SIG-M5 (cell line): ENCODE measurements around the gene DST.
"Not testable (repeated sequence)": the region's sequence is repeated elsewhere in the genome, so short reads cannot be mapped to it uniquely, and the experiment has no call there.

Source experiments
- DNase-seq: peaks from one replicate; lab custom pipeline; 2025; lab: John Stamatoyannopoulos, UW

Gene DST

DNA sequence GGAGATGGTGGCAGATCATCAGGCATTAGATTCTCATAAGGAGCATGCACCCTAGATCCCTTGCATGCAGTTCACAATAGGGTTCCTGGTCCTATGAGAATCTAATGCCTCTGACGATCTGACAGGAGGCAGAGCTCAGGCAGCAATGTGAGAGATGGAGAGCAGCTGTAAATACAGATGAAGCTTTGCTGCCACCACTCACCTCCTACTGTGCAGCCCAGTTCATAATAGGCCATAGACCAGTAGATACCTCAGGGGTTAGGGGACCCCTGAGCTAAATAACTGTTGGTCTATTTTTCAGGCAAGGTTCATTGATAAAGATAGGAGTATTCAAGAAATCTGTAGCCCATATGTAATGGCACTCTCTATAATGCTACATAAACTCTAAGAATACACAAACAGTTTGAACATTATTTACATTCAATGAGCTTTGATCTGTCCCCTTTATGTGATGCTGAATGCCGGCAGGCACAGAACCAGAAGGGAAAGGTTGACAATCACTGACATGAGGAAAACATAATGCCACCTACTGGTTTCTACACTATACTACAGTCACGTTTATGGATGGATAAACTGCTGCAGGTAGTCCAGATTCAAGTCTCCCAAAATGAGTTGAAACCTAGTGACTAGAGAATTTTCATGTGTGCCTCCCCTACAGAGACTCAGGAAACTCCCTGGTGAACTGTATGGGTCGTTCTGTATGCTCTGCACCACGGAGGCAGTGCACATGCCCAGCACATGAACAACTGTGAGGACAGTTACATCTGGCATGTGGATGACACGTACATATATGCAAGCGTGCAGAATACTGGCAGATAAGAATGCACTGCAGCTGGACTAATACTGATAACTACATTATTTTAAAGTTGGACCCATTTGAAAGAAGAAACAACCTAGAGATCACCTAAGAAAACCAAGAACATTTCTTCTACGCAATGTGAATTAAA, 72.0 kb downstream of the DST start:
- DNase-seq = no peak

DNA sequence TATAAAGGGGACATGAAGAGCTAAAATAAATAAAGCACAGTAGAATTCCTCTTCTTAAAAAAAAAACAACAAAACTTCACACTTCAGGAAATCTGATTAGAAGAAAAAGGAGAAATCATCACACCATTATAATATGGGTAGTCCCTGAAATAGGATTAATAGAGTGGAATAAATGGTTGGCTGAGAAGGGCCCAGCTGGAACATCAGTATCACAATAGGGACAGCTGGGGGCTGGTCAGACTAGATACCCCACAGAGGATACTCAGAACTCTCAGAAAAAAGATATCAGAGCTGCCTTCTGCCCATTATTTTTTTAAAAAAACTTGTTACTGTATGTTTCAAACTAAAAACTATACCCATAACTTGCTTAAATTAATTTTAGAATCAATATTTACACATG, 75.2 kb downstream of the DST start:
- DNase-seq = no peak

DNA sequence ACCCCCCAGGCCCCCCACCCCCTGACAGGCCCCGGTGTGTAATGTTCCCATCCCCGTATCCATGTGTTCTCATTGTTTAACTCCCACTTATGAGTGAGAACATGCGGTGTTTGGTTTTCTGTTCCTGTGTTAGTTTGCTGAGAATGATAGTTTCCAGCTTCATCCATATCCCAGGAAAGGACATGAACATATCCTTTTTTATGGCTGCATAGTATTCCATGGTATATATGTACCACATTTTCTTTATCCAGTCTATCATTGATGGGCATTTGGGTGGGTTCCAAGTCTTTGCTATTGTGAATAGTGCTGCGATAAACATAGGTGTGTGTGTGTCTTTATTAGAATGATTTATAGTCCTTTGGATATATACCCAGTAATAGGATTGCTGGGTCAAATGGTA, 80.0 kb downstream of the DST start:
- DNase-seq = not testable (repeated sequence)

- no peak for DNase-seq
Observed at GRCh38 chr6:56556751-56557540, 85.7 kb downstream of the DST start.

- DNase-seq = no peak
Observed at GRCh38 chr6:56555438-56555872, 87.2 kb downstream of the DST start.

DNA sequence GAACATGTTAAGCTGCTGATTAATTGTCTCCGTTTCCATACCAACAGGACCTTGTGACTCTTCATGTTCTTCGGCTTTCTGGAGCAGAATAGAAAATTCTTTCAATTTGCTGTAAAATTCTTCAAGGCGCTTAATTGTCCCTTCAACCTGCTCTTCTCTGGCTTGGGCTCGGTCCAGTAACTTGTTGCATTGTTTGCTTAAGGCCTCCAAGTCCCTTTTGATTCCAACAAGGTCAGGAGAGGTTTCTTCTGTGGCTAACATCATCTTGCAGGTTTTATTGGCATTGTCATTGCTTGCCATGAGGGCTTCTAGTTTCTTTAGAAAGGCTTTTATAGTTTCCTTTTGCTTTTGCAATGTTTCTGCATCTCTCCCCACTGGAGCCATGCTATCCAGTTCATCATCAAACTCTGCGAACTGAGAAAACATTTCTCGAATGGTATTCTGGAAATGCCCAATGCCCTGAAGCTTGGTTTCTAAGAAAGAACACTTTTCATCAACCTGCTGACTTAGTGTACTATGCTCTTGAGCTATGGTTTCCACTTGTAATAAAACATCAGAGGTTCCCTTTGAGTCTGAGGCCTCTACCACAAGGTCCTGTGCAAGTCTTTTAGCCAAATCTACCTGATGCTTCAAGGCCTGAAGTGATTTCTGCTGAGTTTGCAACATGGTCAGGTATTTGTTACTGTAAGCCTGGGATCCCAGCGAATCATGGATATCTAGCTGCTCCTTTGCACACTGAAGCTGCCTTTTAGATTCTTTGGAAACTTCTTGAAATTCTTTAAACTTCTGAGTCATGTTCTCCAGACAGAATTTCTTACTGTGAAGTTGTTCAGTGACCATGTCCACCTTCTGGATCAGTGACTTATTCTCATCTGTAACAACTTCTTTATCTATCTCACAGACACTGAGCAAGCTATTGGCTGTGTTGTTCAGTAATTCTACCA, 90.2 kb downstream of the DST start:
- no peak for DNase-seq

DNA sequence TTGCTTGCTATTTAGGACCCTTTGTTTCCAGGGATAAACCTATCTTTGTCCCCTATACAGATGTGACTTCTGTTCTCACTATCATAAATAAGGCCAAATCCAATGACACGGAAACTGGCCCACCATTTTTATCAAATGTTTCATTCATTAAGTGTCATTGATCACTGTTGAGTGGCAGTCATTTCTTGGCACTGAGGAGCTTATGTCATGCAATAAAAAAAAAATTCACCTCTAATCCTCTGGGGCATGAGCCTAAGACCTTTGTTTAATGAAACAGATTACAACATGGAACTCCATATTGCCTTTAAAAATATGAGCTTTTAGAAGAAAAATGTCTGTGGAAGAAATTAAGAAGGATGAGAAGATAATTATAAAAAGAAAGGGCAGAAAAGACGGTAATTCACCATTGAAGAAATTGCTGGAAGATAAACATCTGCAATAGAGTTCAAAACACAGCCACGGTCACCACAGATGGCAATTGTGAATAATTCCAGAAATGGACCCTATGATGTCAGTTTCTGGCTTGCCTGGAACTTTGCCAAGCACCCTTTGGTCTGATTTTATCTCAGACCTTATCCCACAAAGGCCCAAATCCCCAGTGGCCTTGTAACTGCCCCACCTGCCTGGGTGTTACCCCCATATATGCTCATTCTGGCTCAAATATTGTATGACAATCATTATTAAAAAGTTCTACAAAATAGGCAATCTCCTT, 91.1 kb downstream of the DST start:
- DNase-seq = no peak

GRCh38 chr6:56550301-56550700, 92.4 kb downstream of the DST start:
- no peak for DNase-seq

GRCh38 chr6:56549014-56549413, 93.7 kb downstream of the DST start:
- no peak for DNase-seq

DNA sequence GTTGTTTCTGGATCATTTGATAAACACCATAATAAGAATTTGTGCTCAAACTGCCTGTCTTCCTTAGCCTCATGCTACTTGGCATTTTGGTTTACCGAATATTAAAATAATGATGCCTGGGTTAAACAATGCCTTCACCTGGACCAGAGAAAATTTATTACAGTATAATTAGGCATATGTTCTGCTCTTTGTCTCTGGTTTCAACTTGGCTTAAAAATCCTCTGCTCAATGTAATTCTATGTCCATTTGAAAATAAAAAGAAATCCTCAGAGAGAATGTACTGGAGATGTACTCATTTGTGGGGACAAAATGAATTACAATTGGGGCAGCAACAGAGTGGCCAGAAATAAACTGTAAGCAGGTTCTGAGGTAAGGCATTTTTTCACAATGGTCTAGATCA, 95.0 kb downstream of the DST start:
- DNase-seq = no peak

DNA sequence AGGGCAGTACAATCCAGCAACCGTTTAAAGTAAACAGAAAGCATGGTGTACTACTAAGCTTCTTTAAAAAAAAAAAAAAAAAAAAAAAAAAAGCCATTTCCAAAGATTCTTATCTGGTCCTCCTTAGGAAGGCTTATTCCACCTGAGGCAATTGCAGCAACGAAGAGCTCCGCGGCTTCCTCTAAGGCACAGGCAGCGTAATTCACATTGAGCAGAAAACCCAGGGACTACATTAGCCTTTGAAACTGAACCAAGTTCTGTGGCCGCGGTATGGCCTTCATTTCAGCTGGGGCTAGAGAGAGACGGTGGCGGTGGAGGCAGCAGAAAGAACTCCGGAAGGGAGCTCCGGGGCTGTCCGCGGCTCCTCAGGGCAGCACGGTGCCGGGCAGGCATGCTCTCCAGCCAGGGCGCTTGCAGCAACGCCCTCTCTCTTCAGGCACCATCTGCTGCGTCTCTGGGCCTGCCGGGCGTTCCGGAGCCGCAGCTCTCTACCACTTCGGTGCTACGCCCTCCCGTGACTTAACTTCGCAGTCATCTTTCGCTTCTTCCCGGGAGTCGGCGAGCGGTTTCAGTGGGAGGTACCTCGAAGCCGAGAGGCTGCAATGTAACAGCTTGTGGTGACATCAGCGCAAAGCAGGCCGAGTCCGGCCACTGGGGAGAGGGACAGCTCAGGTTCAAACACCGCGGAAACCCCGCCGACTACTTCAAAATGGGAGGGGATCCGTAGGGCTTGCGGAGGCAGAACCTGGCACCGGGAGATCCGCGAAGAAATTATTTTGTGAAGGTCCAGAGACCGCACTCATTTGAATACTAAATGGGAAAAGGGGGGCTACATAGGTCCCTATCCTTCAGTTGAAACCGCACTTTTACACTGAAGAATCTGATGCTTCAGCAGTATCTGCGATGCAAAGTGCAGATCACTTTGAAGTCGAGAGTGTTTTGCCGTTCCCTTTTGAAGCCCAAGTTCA, 100.0 kb downstream of the DST start:
- peak; percentile 54 for DNase-seq

GRCh38 chr6:56541741-56542360, 100.8 kb downstream of the DST start:
- DNase-seq = no peak

DNA sequence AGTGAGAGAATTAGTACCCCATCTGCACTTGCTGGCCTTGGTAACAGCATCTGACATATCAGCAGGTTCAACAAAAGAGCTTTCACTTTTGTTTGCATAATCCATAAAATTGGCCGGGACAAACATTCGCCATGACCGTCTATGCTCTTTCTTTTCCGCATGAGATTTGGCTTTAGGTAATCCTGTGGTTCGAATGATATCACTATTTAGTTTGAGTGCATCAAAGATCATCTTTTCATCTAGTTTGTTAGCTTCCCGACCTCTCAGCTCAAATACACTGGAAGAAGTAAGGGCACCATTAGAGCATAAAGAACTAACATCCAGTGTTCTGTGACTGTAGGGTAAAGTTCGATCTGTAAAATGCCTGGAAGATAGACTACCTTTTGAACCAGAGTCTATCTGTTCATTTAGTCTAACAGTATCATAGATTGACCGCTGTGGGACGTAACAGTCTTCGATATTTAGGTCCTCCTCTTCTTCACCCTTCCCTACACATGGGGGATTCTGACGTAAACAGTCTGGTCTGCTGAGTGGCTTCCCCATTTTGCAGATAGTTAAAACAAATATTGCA, 101.6 kb downstream of the DST start:
- DNase-seq = no peak

- DNase-seq = no peak
Observed at GRCh38 chr6:56540232-56541029, 102.3 kb downstream of the DST start.

- no peak for DNase-seq
Observed at GRCh38 chr6:56539527-56540105, 103.1 kb downstream of the DST start.

DNA sequence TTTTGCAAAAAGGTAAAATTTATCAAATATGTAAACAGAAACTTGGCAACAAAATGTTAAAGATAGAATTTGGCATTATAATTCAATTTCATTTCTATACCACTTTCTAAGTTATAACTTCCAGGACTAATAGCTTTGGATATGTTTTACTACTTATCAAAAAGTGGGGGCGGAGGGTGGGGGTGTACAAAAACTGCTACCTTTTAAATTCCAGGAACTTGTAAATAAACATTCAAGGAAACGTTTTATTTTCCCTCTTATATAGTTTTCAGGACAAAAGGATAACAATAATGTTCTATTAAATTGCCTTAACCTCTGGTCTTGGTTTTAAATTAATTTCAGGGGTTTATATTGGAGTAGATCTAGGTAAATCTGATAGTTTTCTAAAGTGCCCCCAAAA, 103.8 kb downstream of the DST start:
- DNase-seq = no peak

DNA sequence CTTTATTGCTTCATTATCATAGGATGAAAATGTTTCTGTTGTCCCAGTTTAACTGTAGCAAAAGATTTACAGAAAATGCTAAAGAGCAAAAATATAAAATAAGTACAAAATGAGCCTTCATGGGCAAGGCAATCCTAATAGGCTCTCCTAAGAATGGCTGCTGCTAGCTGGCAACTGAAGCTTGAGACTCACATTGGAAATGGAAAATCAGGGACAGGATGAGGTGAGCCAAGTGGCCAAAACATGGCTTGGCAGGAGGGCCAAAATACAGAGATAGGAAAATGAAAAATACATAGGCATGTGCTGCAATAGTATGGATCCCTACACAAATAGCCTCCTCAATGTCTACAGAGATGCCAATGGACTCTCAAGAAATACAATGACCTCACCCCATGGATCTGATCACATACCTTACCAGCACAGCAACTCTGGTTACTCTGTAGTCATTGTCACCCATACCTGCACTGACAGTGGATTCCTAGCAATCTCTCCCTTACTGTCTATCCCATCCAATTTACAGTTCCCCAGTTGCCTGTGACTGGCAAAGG, 105.4 kb downstream of the DST start:
- no peak for DNase-seq

DNA sequence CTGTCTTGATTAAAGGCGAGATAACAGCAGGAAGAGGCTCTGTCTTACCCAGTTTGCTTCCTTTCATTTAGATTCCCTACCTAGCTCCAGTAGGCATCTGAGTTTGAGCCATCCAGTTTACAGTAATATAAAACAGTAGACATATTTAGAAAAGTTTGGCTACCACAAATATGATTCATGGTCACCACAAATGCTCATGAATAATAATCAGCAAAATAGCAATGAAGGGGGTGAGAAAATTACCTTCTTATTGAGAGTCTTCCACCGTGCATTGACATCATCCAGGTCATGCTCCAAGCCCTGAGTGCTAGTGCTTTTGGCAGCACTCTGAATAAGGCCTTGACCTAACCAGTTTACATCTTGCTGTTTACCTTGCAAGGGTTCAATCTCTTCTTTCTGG, 106.2 kb downstream of the DST start:
- DNase-seq = no peak
